Hematopoietic multipotent progenitor cell treated with erythropoietin and hydrocortisone succinate and interleukin-3 and kit ligand, for 4 days (in vitro differentiated cells): Measurements from ENCODE around the gene DND1.
"Not testable (repeated sequence)": the region's sequence is repeated elsewhere in the genome, so short reads cannot be mapped to it uniquely, and the experiment has no call there.

ENCODE experiments used
- DNase-seq: peaks from one replicate; pipeline ENCODE4 v3.0.0-alpha.2; 2015

The DND1 gene

GRCh38 chr5:140628711-140629110 is 44.7 kb downstream of the DND1 start:
- no peak for DNase-seq

GRCh38 chr5:140627972-140628371 is 45.4 kb downstream of the DND1 start:
- no peak for DNase-seq

- DNase-seq = not testable (repeated sequence)
These were observed 48.5 kb downstream of the DND1 start for GRCh38 chr5:140624886-140625285.

GRCh38 chr5:140623061-140623460 is 50.3 kb downstream of the DND1 start:
- peak; percentile 17 for DNase-seq

- no peak for DNase-seq
These were observed 51.1 kb downstream of the DND1 start for GRCh38 chr5:140622301-140622700.
